HCT116 (cell line): ENCODE measurements around the gene AP3D1. TPM values are rescaled to one million over a fixed set of nuclear protein-coding genes. Genes with fewer than 3 reads are reported as not detected.

ENCODE experiments used
- ATAC-seq: fragments of 200-7000 bp; cut with Tn5 transposase; 2 replicates; pipeline ENCODE4 v1.9.1; 2020; ENCODE audit warnings: mild to moderate bottlenecking, moderate library complexity
- BruUV-seq: library from RNA; stranded (reverse); fragments of 400-500 nt; replicated peaks from 2 replicates; lab custom pipeline; 2021; lab: Mats Ljungman, UMichigan
- CTCF ChIA-PET: fragments of 300-600 bp; sonication (Branson Sonifier 250); formaldehyde crosslinking; loops from one replicate; lab custom pipeline; 2021; ENCODE audit warnings: antibody characterized with exemption; lab: Charles Lee
- POLR2A ChIA-PET: fragments of 300-600, 350-600 bp; sonication (Branson Sonifier 250); formaldehyde crosslinking; loops from one replicate; lab custom pipeline; 2021; ENCODE audit warnings: antibody characterized with exemption; lab: Charles Lee
- RAD21 ChIA-PET, 2 experiments: fragments of 300-600 bp; sonication (Branson Sonifier 250); formaldehyde crosslinking; loops; one replicate each; lab custom pipeline; 2023; ENCODE audit warnings: low total read pairs in 2 of 2; ENCODE audit not compliant: uncharacterized antibody in 2 of 2, unreplicated experiment in 2 of 2, low non-redundant PET in 1 of 2; lab: Charles Lee
- DNase-seq: peaks from one replicate; pipeline ENCODE4 v3.0.0-alpha.2; 2010; ENCODE audit warnings: low read depth, low spot score
- H2AFZ ChIP-seq: fragments of 200-600 bp; shearing (Covaris generic), sonication (generic); 2 replicates; pipeline ENCODE4 v1.6.1; 2017; ENCODE audit warnings: low read depth, mixed run types, mixed read lengths, antibody characterized with exemption, low read length; ENCODE audit not compliant: poor library complexity, severe bottlenecking
- H3K27ac ChIP-seq: 2 replicates; pipeline ENCODE4 v1.5.1; 2012; ENCODE audit warnings: low read depth, low read length
- H3K27me3 ChIP-seq: fragments of 200-600 bp; sonication (generic); 2 replicates; pipeline ENCODE4 v1.6.1; 2016; ENCODE audit warnings: mixed run types, low read length, mixed read lengths; ENCODE audit not compliant: insufficient read depth
- H3K36me3 ChIP-seq, 2 experiments: fragments of 200-500 bp in 1 of 2; fragments of 200-600 bp in 1 of 2; sonication (Bioruptor generic) in 1 of 2; sonication (generic) in 1 of 2; 2 replicates each; pipeline versions ENCODE4 v1.5.1 to v1.6.1; 2014 to 2016; ENCODE audit warnings: low read length in 2 of 2, inconsistent platforms in 1 of 2, mixed read lengths in 1 of 2, mixed run types in 1 of 2; ENCODE audit not compliant: insufficient read depth in 2 of 2, control insufficient read depth in 1 of 2
- H3K4me1 ChIP-seq, 2 experiments: fragments of 200-600 bp in 1 of 2; sonication (generic) in 1 of 2; 2 replicates each; pipeline versions ENCODE4 v1.5.1 to v1.6.1; 2012 to 2017; ENCODE audit warnings: low read length in 2 of 2, inconsistent platforms in 1 of 2, mild to moderate bottlenecking in 1 of 2, mixed read lengths in 1 of 2, mixed run types in 1 of 2, moderate library complexity in 1 of 2; ENCODE audit not compliant: insufficient read depth in 2 of 2, control insufficient read depth in 1 of 2
- H3K4me2 ChIP-seq: fragments of 200-600 bp; sonication (generic); 2 replicates; pipeline ENCODE4 v1.6.1; 2017; ENCODE audit warnings: mixed run types, low read length, mixed read lengths
- H3K4me3 ChIP-seq, 2 experiments: fragments of 200-600 bp in 1 of 2; sonication (generic) in 1 of 2; replicated peaks in 1 of 2; 2 replicates each; pipeline ENCODE4 v1.5.1; 2011 to 2016; ENCODE audit warnings: low read length in 2 of 2, control low read depth in 1 of 2, low read depth in 1 of 2, mild to moderate bottlenecking in 1 of 2, mixed read lengths in 1 of 2, mixed run types in 1 of 2
- H3K79me2 ChIP-seq: fragments of 200-600 bp; sonication (generic); 2 replicates; pipeline ENCODE4 v1.6.1; 2017; ENCODE audit warnings: mild to moderate bottlenecking, mixed run types, low read length, moderate library complexity, mixed read lengths; ENCODE audit not compliant: insufficient read depth
- H3K9ac ChIP-seq: fragments of 200-600 bp; sonication (generic); 2 replicates; pipeline ENCODE4 v1.6.1; 2016; ENCODE audit warnings: low read length, mixed read lengths
- H3K9me2 ChIP-seq: fragments of 200-600 bp; sonication (generic), shearing (Covaris generic); 2 replicates; pipeline ENCODE4 v1.6.1; 2017; ENCODE audit warnings: mixed run types, mild to moderate bottlenecking, moderate library complexity; ENCODE audit not compliant: insufficient read depth
- H3K9me3 ChIP-seq, 2 experiments: fragments of 200-500 bp in 1 of 2; fragments of 200-600 bp in 1 of 2; sonication (Bioruptor generic) in 1 of 2; sonication (generic) in 1 of 2; 2 replicates each; pipeline ENCODE4 v1.6.1; 2014 to 2017; ENCODE audit warnings: low read length in 2 of 2, mixed read lengths in 2 of 2, inconsistent platforms in 1 of 2, low read depth in 1 of 2, mild to moderate bottlenecking in 1 of 2, mixed run types in 1 of 2, moderate library complexity in 1 of 2; ENCODE audit not compliant: control insufficient read depth in 1 of 2, insufficient read depth in 1 of 2
- H4K20me1 ChIP-seq: fragments of 200-600 bp; sonication (generic), shearing (Covaris generic); 2 replicates; pipeline ENCODE4 v1.6.1; 2017; ENCODE audit warnings: mixed run types, mild to moderate bottlenecking, moderate library complexity; ENCODE audit not compliant: insufficient read depth
- CBX3 ChIP-seq: IDR thresholded peaks from 2 replicates; pipeline ENCODE4 v1.6.1; 2012; ENCODE audit warnings: low read depth
- CTCF ChIP-seq, 3 experiments: fragments of 200-600 bp in 1 of 3; sonication (generic) in 1 of 3; IDR thresholded peaks in 2 of 3; conservative IDR thresholded peaks in 1 of 3; 2 replicates each; pipeline ENCODE4 v1.5.1; 2012 to 2017; ENCODE audit warnings: low read depth in 2 of 3, low read length in 2 of 3, antibody characterized with exemption in 1 of 3, borderline replicate concordance in 1 of 3, control low read depth in 1 of 3, mild to moderate bottlenecking in 1 of 3, mixed read lengths in 1 of 3, mixed run types in 1 of 3, moderate library complexity in 1 of 3; ENCODE audit not compliant: insufficient read depth in 1 of 3
- ELF1 ChIP-seq: IDR thresholded peaks from 2 replicates; pipeline ENCODE4 v1.6.1; 2012; ENCODE audit warnings: low read depth, borderline replicate concordance
- EZH2 ChIP-seq: fragments of 200-600 bp; sonication (generic); IDR thresholded peaks from 2 replicates; pipeline ENCODE4 v1.6.1; 2017; ENCODE audit warnings: antibody characterized with exemption, mixed run types
- FOSL1 ChIP-seq: IDR thresholded peaks from 2 replicates; pipeline ENCODE4 v1.6.1; 2012; ENCODE audit warnings: low read depth
- MAX ChIP-seq: IDR thresholded peaks from 2 replicates; pipeline ENCODE4 v1.6.1; 2012
- ZBTB33 ChIP-seq: IDR thresholded peaks from 2 replicates; pipeline ENCODE4 v1.6.1; 2011; ENCODE audit warnings: mild to moderate bottlenecking, low read length, moderate library complexity; ENCODE audit not compliant: insufficient replicate concordance; ENCODE audit errors: extremely low read depth
- intact Hi-C: fragments of 100-400 bp; cut with micrococcal nuclease; formaldehyde crosslinking; loops from 2 replicates; pipeline ENCODE4 v1.10.0; 2022
- total RNA-seq: library from RNA; stranded (reverse); gene quantifications from one replicate; pipeline ENCODE4 v1.2.1, GENCODE V29; 2021; ENCODE audit not compliant: unreplicated experiment

The AP3D1 gene
- total RNA-seq, 1 experiment from 2014 or later, result 137 TPM

GRCh38 chr19:2097203-2097885 lies 54.0 kb downstream of the AP3D1 start:
- H3K9me3 ChIP-seq, result no peaks in the 10 kb centered on the region
- CTCF ChIA-PET, result no interaction called here
- ATAC-seq, result no peak
- H3K27ac ChIP-seq, result peak overlapping the region; percentile 35; the same call in 1 of the 2 replicates
- no peaks in the 10 kb centered on the region for H3K9me2 ChIP-seq
- intact Hi-C loops, result no loop called here
- H3K4me2 ChIP-seq, result peak overlapping the region; percentile 91
- H2AFZ ChIP-seq, result no peak overlapping the region
- H3K9ac ChIP-seq, result peak overlapping the region; percentile 50; the same call in 1 of the 2 replicates
- H3K4me3 ChIP-seq, result peak overlapping the region; percentile 38 to 59
- TF ChIP-seq MAX (peak; percentile 46; the same call in 1 of the 2 replicates), EZH2 (no peak), ZBTB33 (no peak), CBX3 (no peak), FOSL1 (no peak), CTCF (IDR thresholded peaks at IDR 0.05 in 2 of 3, conservative IDR thresholded peaks at IDR 0.05 in 1 of 3; ENCODE audit: borderline replicate concordance in 1 of 3, insufficient read depth in 1 of 3, low read depth in 2 of 3, low read length in 2 of 3) (0 out of 6 replicates have a peak, but pooled peaks of 1 of the 3 experiments have one; percentile 1), ELF1 (no peak)
- TF ChIP-seq, all 23 proteins: peak for 2
- H3K79me2 ChIP-seq, result peaks cover 18% of the 10 kb centered on the region
- no peaks in the 10 kb centered on the region for H3K27me3 ChIP-seq
- BruUV-seq, result no TSS peak
- H4K20me1 ChIP-seq, result no peaks in the 10 kb centered on the region
- RAD21 ChIA-PET, result no interaction called here
- H3K36me3 ChIP-seq, result peaks cover 7 to 16% of the 10 kb centered on the region in 2 experiments; a peak in 3 of 4 replicates
- peaks cover 11 to 24% of the 10 kb centered on the region in 2 experiments for H3K4me1 ChIP-seq
- DNase-seq, result no peak
- POLR2A ChIA-PET, result no interaction called here
